ENCODE results near the gene ERG. TPM values are rescaled to one million over a fixed set of nuclear protein-coding genes. Genes with fewer than 3 reads are reported as not detected.

ERG gene
- total and polyA plus RNA-seq, 9 donors, result 13.5 to 20.7 (median 16.8) TPM

GRCh38 chr21:38380481-38381137 lies 117.7 kb downstream of the ERG start:
- no peaks in the 10 kb centered on the region for H3K9me3 ChIP-seq (replicated peaks; ENCODE audit: control insufficient read depth, low read depth, low read length)
- H3K36me3 ChIP-seq (ENCODE audit: control insufficient read depth, insufficient read depth, low read length), result no peaks in the 10 kb centered on the region
- H3K4me3 ChIP-seq (ENCODE audit: low read length), result no peak overlapping the region
- peak; percentile 78 for DNase-seq
- WGBS (ENCODE audit: insufficient coverage), result 12% methylated on average over 4 of the region's 5 CpGs
- H3K4me1 ChIP-seq (ENCODE audit: control insufficient read depth, insufficient read depth, low read length), result peaks cover 13% of the 10 kb centered on the region
- H3K27ac ChIP-seq (ENCODE audit: low read length), result peak overlapping the region; percentile 48
- H3K27me3 ChIP-seq (ENCODE audit: control insufficient read depth, insufficient read depth, low read length), result peaks cover 6% of the 10 kb centered on the region

- no CpG with 5 or more reads among the region's 3 CpGs for WGBS (ENCODE audit: insufficient coverage)
- H3K36me3 ChIP-seq (ENCODE audit: control insufficient read depth, insufficient read depth, low read length), result no peaks in the 10 kb centered on the region
- no peak overlapping the region for H3K27ac ChIP-seq (ENCODE audit: low read length)
- H3K4me1 ChIP-seq (ENCODE audit: control insufficient read depth, insufficient read depth, low read length), result peaks cover 12% of the 10 kb centered on the region
- DNase-seq, result no peak
- H3K4me3 ChIP-seq (ENCODE audit: low read length), result no peak overlapping the region
- H3K27me3 ChIP-seq (ENCODE audit: control insufficient read depth, insufficient read depth, low read length), result peaks cover 6% of the 10 kb centered on the region
- no peaks in the 10 kb centered on the region for H3K9me3 ChIP-seq (replicated peaks; ENCODE audit: control insufficient read depth, low read depth, low read length)
Measured at GRCh38 chr21:38379147-38379546, 119.1 kb downstream of the ERG start.

- WGBS (ENCODE audit: insufficient coverage), result 26% methylated on average over 4 of the region's 5 CpGs
- H3K36me3 ChIP-seq (ENCODE audit: control insufficient read depth, insufficient read depth, low read length), result no peaks in the 10 kb centered on the region
- H3K4me1 ChIP-seq (ENCODE audit: control insufficient read depth, insufficient read depth, low read length), result peaks cover 8% of the 10 kb centered on the region
- no peak overlapping the region for H3K4me3 ChIP-seq (ENCODE audit: low read length)
- no peak overlapping the region for H3K27ac ChIP-seq (ENCODE audit: low read length)
- no peak for DNase-seq
- H3K27me3 ChIP-seq (ENCODE audit: control insufficient read depth, insufficient read depth, low read length), result no peaks in the 10 kb centered on the region
- no peaks in the 10 kb centered on the region for H3K9me3 ChIP-seq (replicated peaks; ENCODE audit: control insufficient read depth, low read depth, low read length)
Measured at GRCh38 chr21:38377165-38378088, 120.8 kb downstream of the ERG start.

GRCh38 chr21:38376693-38377092 lies 121.6 kb downstream of the ERG start:
- no peak overlapping the region for H3K27ac ChIP-seq (ENCODE audit: low read length)
- no peak for DNase-seq
- peaks cover 8% of the 10 kb centered on the region for H3K4me1 ChIP-seq (ENCODE audit: control insufficient read depth, insufficient read depth, low read length)
- no peaks in the 10 kb centered on the region for H3K27me3 ChIP-seq (ENCODE audit: control insufficient read depth, insufficient read depth, low read length)
- H3K4me3 ChIP-seq (ENCODE audit: low read length), result no peak overlapping the region
- WGBS (ENCODE audit: insufficient coverage), result 74% methylated on average over 11 of the region's 12 CpGs
- H3K36me3 ChIP-seq (ENCODE audit: control insufficient read depth, insufficient read depth, low read length), result no peaks in the 10 kb centered on the region
- no peaks in the 10 kb centered on the region for H3K9me3 ChIP-seq (replicated peaks; ENCODE audit: control insufficient read depth, low read depth, low read length)

GRCh38 chr21:38376235-38376634 lies 122.0 kb downstream of the ERG start:
- WGBS (ENCODE audit: insufficient coverage), result 100% methylated on average over 1 of the region's 11 CpGs
- H3K27ac ChIP-seq (ENCODE audit: low read length), result no peak overlapping the region
- DNase-seq, result no peak
- no peak overlapping the region for H3K4me3 ChIP-seq (ENCODE audit: low read length)
- H3K4me1 ChIP-seq (ENCODE audit: control insufficient read depth, insufficient read depth, low read length), result peaks cover 6% of the 10 kb centered on the region
- H3K36me3 ChIP-seq (ENCODE audit: control insufficient read depth, insufficient read depth, low read length), result no peaks in the 10 kb centered on the region
- H3K27me3 ChIP-seq (ENCODE audit: control insufficient read depth, insufficient read depth, low read length), result no peaks in the 10 kb centered on the region
- no peaks in the 10 kb centered on the region for H3K9me3 ChIP-seq (replicated peaks; ENCODE audit: control insufficient read depth, low read depth, low read length)

- H3K4me1 ChIP-seq (ENCODE audit: control insufficient read depth, insufficient read depth, low read length), result no peaks in the 10 kb centered on the region
- DNase-seq, result no peak
- H3K27ac ChIP-seq (ENCODE audit: low read length), result no peak overlapping the region
- WGBS (ENCODE audit: insufficient coverage), result 69% methylated on average over 2 of the region's 4 CpGs
- no peaks in the 10 kb centered on the region for H3K27me3 ChIP-seq (ENCODE audit: control insufficient read depth, insufficient read depth, low read length)
- H3K4me3 ChIP-seq (ENCODE audit: low read length), result no peak overlapping the region
- no peaks in the 10 kb centered on the region for H3K36me3 ChIP-seq (ENCODE audit: control insufficient read depth, insufficient read depth, low read length)
- H3K9me3 ChIP-seq (replicated peaks; ENCODE audit: control insufficient read depth, low read depth, low read length), result no peaks in the 10 kb centered on the region
Measured at GRCh38 chr21:38367646-38368045, 130.6 kb downstream of the ERG start.

- H3K4me1 ChIP-seq (ENCODE audit: control insufficient read depth, insufficient read depth, low read length), result no peaks in the 10 kb centered on the region
- H3K9me3 ChIP-seq (replicated peaks; ENCODE audit: control insufficient read depth, low read depth, low read length), result no peaks in the 10 kb centered on the region
- H3K36me3 ChIP-seq (ENCODE audit: control insufficient read depth, insufficient read depth, low read length), result no peaks in the 10 kb centered on the region
- no peaks in the 10 kb centered on the region for H3K27me3 ChIP-seq (ENCODE audit: control insufficient read depth, insufficient read depth, low read length)
- no peak overlapping the region for H3K4me3 ChIP-seq (ENCODE audit: low read length)
- DNase-seq, result no peak
- H3K27ac ChIP-seq (ENCODE audit: low read length), result no peak overlapping the region
- WGBS (ENCODE audit: insufficient coverage), result 51% methylated on average over 2 of the region's 2 CpGs
Measured at GRCh38 chr21:38365521-38365920, 132.8 kb downstream of the ERG start.

GRCh38 chr21:38363693-38364092 lies 134.6 kb downstream of the ERG start:
- H3K9me3 ChIP-seq (replicated peaks; ENCODE audit: control insufficient read depth, low read depth, low read length), result no peaks in the 10 kb centered on the region
- DNase-seq, result no peak
- H3K4me1 ChIP-seq (ENCODE audit: control insufficient read depth, insufficient read depth, low read length), result no peaks in the 10 kb centered on the region
- no peaks in the 10 kb centered on the region for H3K36me3 ChIP-seq (ENCODE audit: control insufficient read depth, insufficient read depth, low read length)
- no peak overlapping the region for H3K4me3 ChIP-seq (ENCODE audit: low read length)
- H3K27ac ChIP-seq (ENCODE audit: low read length), result no peak overlapping the region
- no CpG with 5 or more reads among the region's 1 CpG for WGBS (ENCODE audit: insufficient coverage)
- peaks cover 2% of the 10 kb centered on the region for H3K27me3 ChIP-seq (ENCODE audit: control insufficient read depth, insufficient read depth, low read length)

- Histone ChIP-seq H3K4me1 (ENCODE audit: control insufficient read depth, insufficient read depth, low read length) (no peaks in the 10 kb centered on the region), H3K9me3 (replicated peaks; ENCODE audit: control insufficient read depth, low read depth, low read length) (peaks cover 3% of the 10 kb centered on the region), H3K27ac (ENCODE audit: low read length) (no peak overlapping the region), H3K36me3 (ENCODE audit: control insufficient read depth, insufficient read depth, low read length) (no peaks in the 10 kb centered on the region), H3K27me3 (ENCODE audit: control insufficient read depth, insufficient read depth, low read length) (peaks cover 2% of the 10 kb centered on the region), H3K4me3 (ENCODE audit: low read length) (no peak overlapping the region)
- DNase-seq, result no peak
- WGBS (ENCODE audit: insufficient coverage), result 38% methylated on average over 1 of the region's 1 CpG
Measured at GRCh38 chr21:38361324-38361723, 137.0 kb downstream of the ERG start.

GRCh38 chr21:38359835-38360234 lies 138.4 kb downstream of the ERG start:
- Histone ChIP-seq H3K27me3 (ENCODE audit: control insufficient read depth, insufficient read depth, low read length) (peaks cover 2% of the 10 kb centered on the region), H3K9me3 (replicated peaks; ENCODE audit: control insufficient read depth, low read depth, low read length) (peaks cover 3% of the 10 kb centered on the region), H3K27ac (ENCODE audit: low read length) (no peak overlapping the region), H3K4me1 (ENCODE audit: control insufficient read depth, insufficient read depth, low read length) (peaks cover 2% of the 10 kb centered on the region), H3K4me3 (ENCODE audit: low read length) (no peak overlapping the region), H3K36me3 (ENCODE audit: control insufficient read depth, insufficient read depth, low read length) (no peaks in the 10 kb centered on the region)
- 87% methylated on average over 7 of the region's 7 CpGs for WGBS (ENCODE audit: insufficient coverage)
- DNase-seq, result no peak
